ENCODE results near the gene TNIP1.

TNIP1 gene

DNA sequence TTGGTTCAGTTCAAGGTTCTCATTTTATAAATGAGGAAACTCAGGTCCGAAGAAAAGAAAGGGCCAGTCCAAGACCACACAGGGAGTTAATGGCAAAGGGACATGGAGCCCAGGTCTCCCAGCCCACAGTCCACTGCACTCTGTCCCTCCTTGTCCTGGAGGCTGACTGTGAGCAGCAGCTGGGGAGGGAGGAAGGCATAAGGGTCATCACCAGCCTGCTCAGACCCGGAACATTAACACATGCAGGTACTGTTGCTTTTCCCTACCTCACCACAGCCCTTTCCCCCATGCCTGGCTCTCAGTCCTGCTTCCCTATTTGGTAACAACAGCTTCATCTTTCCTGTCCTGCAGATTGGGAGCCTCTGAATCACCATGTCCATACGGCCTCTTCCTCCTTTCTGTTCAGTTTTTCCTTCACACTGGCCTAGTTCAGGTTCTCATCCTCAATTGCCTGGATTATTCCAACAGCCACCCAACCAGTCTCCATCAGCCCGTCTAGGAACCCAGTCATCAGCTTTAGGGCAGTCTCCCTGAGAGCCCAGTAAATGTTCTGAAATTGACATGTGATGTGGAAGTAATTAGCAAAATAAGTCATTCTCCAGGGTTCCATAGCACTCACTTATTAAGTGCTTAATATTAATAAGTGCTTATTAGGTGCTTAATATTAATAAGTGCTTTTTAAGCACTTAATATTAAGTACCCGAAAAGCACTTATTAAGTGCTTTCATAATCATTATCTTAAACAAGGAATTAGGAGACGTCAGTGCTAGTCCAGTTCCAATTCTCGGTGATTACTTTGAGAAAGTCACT lies 56.2 kb downstream of the TNIP1 start:
- H3K27ac ChIP-seq (ENCODE audit: low read length) = no peak overlapping the region
- H4K20me1 ChIP-seq (ENCODE audit: insufficient read depth, low read length) = no peaks in the 10 kb centered on the region
- H3K9ac ChIP-seq (ENCODE audit: low read depth, low read length) = no peak overlapping the region
- no peaks in the 10 kb centered on the region for H3K27me3 ChIP-seq (ENCODE audit: insufficient read depth, low read length, poor library complexity)
- H3K36me3 ChIP-seq (ENCODE audit: insufficient read depth, low read length) = peaks cover 20% of the 10 kb centered on the region
- no peaks in the 10 kb centered on the region for H3K4me1 ChIP-seq (ENCODE audit: insufficient read depth, low read length)
- DNase-seq (no peak), ATAC-seq (ENCODE audit: insufficient read depth, low read depth) (no peak)
- no peak overlapping the region for H3K4me3 ChIP-seq (ENCODE audit: low read depth in 1 of 2, low read length in 2 of 2)
- H2AFZ ChIP-seq (ENCODE audit: low read depth, low read length) = no peak overlapping the region
- no peak overlapping the region for H3K4me2 ChIP-seq (ENCODE audit: insufficient read depth, low read length)
- no peak for TF ChIP-seq EZH2 (IDR thresholded peaks at IDR 0.05; ENCODE audit: borderline replicate concordance, low read depth, low read length, severe bottlenecking)
- TF ChIP-seq, protein P1, sequence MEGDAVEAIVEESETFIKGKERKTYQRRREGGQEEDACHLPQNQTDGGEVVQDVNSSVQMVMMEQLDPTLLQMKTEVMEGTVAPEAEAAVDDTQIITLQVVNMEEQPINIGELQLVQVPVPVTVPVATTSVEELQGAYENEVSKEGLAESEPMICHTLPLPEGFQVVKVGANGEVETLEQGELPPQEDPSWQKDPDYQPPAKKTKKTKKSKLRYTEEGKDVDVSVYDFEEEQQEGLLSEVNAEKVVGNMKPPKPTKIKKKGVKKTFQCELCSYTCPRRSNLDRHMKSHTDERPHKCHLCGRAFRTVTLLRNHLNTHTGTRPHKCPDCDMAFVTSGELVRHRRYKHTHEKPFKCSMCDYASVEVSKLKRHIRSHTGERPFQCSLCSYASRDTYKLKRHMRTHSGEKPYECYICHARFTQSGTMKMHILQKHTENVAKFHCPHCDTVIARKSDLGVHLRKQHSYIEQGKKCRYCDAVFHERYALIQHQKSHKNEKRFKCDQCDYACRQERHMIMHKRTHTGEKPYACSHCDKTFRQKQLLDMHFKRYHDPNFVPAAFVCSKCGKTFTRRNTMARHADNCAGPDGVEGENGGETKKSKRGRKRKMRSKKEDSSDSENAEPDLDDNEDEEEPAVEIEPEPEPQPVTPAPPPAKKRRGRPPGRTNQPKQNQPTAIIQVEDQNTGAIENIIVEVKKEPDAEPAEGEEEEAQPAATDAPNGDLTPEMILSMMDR (IDR thresholded peaks at IDR 0.05; ENCODE audit: borderline replicate concordance, extremely low read depth, low read length, poor library complexity, severe bottlenecking) = no peak
- no peaks in the 10 kb centered on the region for H3K79me2 ChIP-seq (ENCODE audit: insufficient read depth, low read length)
- H3K9me3 ChIP-seq (ENCODE audit: insufficient read depth, low read length, severe bottlenecking) = no peaks in the 10 kb centered on the region

DNA sequence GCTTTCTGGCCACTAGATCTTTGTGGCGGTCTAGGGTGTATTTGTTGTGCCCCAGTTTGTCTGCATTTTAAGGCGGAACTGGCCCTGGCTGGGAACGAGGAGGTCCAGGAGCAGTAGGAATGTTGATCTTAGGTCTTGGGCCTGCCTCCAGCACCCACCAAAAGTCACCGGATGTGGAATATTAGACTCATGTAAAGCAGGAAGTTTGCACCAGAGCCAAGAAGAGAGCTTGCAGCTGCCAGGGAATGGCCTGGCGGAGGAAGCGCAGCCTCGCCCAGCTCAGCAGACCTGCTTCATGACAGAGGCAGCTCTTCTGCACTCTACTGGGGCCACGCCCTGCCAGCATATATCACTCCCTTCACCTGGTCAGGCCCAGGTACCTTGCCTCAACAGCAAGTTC lies 57.2 kb downstream of the TNIP1 start:
- no peaks in the 10 kb centered on the region for H3K9me3 ChIP-seq (ENCODE audit: insufficient read depth, low read length, severe bottlenecking)
- DNase-seq = no peak

DNA sequence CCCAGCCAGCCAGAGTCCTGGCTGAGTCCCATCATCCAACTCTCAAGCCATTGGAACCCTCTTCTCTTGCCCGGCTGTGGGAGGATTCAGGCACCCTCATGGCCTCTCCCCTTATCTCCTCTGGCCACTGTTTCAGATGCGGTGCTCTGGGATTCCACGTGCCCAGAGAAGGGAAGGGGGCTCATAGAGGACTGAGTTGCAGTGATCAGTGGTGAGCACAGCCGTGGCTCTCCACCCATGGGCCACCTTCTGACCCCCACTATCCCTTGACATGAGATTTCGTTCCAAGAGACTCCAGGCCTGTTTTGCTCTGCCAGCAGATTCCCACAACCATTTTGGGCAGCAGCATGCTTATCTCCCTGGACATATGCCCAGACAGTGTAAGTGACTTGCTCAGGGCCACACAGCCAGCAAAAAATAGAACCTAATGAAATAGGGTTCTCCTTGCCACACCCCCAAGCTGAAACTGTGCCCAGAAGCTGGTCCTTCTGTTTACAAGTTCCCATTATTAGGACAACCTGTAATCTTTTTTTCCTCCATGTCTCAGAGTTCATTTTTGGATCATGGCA lies 57.7 kb downstream of the TNIP1 start:
- no peak overlapping the region for H3K27ac ChIP-seq (ENCODE audit: low read length)
- H3K4me2 ChIP-seq (ENCODE audit: insufficient read depth, low read length) = no peak overlapping the region
- H3K36me3 ChIP-seq (ENCODE audit: insufficient read depth, low read length) = peaks cover 5% of the 10 kb centered on the region
- H3K4me3 ChIP-seq (ENCODE audit: low read depth in 1 of 2, low read length in 2 of 2) = no peak overlapping the region
- peaks cover 13% of the 10 kb centered on the region for H3K4me1 ChIP-seq (ENCODE audit: insufficient read depth, low read length)
- no peaks in the 10 kb centered on the region for H3K27me3 ChIP-seq (ENCODE audit: insufficient read depth, low read length, poor library complexity)
- no peaks in the 10 kb centered on the region for H3K9me3 ChIP-seq (ENCODE audit: insufficient read depth, low read length, severe bottlenecking)
- no peaks in the 10 kb centered on the region for H3K79me2 ChIP-seq (ENCODE audit: insufficient read depth, low read length)
- no peak for TF ChIP-seq EZH2 (IDR thresholded peaks at IDR 0.05; ENCODE audit: borderline replicate concordance, low read depth, low read length, severe bottlenecking)
- TF ChIP-seq, protein P1 (IDR thresholded peaks at IDR 0.05; ENCODE audit: borderline replicate concordance, extremely low read depth, low read length, poor library complexity, severe bottlenecking) = no peak
- no peak overlapping the region for H3K9ac ChIP-seq (ENCODE audit: low read depth, low read length)
- no peaks in the 10 kb centered on the region for H4K20me1 ChIP-seq (ENCODE audit: insufficient read depth, low read length)
- no peak overlapping the region for H2AFZ ChIP-seq (ENCODE audit: low read depth, low read length)
- no peak for ATAC-seq (ENCODE audit: insufficient read depth, low read depth)
- no peak for DNase-seq

More for the DNA sequence above, 57.2 kb downstream of the TNIP1 start:
- no peak for TF ChIP-seq EZH2 (IDR thresholded peaks at IDR 0.05; ENCODE audit: borderline replicate concordance, low read depth, low read length, severe bottlenecking)
- TF ChIP-seq, protein P1 (IDR thresholded peaks at IDR 0.05; ENCODE audit: borderline replicate concordance, extremely low read depth, low read length, poor library complexity, severe bottlenecking) = no peak
- Histone ChIP-seq H2AFZ (ENCODE audit: low read depth, low read length) (no peak overlapping the region), H4K20me1 (ENCODE audit: insufficient read depth, low read length) (no peaks in the 10 kb centered on the region), H3K79me2 (ENCODE audit: insufficient read depth, low read length) (no peaks in the 10 kb centered on the region), H3K9ac (ENCODE audit: low read depth, low read length) (no peak overlapping the region), H3K4me2 (ENCODE audit: insufficient read depth, low read length) (no peak overlapping the region), H3K4me3 (ENCODE audit: low read depth in 1 of 2, low read length in 2 of 2) (no peak overlapping the region), H3K27ac (ENCODE audit: low read length) (no peak overlapping the region), H3K4me1 (ENCODE audit: insufficient read depth, low read length) (peaks cover 9% of the 10 kb centered on the region), H3K36me3 (ENCODE audit: insufficient read depth, low read length) (peaks cover 11% of the 10 kb centered on the region), H3K27me3 (ENCODE audit: insufficient read depth, low read length, poor library complexity) (no peaks in the 10 kb centered on the region)
- no peak for ATAC-seq (ENCODE audit: insufficient read depth, low read depth)

Data from DND-41 (cell line).